GDM1 (cell line): ENCODE measurements around the gene MLPH.

Source experiments
- DNase-seq: peaks from one replicate; lab custom pipeline; 2025; lab: John Stamatoyannopoulos, UW

MLPH gene

GRCh38 chr2:237479747-237480146 is 7.3 kb upstream of the MLPH start:
- no peak for DNase-seq

DNA sequence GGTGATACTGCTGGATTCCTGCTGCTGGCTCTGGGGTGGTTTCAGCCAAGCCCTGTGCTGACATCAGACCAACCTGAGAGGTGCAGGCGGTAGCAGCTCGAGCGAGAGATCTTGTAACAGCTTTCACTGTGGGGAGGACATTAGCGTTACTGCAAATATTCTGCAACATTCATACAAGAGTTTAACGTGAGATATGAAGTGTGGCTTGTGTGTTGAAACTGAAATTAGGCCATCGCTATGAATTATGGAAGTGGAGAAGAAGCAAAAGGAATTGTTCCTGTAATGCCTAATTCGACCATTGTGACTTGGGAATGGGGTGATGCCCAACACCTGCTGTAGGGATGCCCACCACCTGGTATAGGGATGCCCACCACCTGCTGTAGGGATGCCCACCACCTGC is 6.5 kb upstream of the MLPH start:
- DNase-seq = no peak

DNA sequence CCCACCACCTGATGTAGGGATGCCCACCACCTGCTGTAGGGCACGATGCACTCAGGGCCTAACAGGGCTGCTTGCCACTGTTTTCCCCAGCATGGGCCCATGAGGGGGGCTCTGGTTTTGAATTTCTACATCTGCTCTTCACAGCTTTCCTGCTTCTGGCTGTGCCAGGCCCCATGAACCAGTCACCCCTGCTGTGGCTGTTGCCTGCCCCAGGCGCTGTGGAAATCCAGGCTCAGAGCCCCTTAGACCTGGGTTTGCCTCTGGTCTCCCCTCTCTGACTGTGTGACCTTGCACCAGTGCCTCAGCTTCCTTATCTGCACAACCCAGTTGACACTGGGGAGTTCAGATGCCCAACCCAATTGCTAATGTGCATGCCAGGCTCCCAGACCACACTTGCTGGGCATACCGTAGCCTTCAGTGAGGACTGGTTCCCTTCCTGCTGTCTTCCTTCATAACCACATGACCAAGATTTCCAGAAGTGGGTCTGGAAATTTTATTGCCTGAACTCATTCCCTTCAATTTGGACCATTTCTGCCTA is 6.0 kb upstream of the MLPH start:
- no peak for DNase-seq

- no peak for DNase-seq
Observed at GRCh38 chr2:237482485-237482884, 4.6 kb upstream of the MLPH start.

DNA sequence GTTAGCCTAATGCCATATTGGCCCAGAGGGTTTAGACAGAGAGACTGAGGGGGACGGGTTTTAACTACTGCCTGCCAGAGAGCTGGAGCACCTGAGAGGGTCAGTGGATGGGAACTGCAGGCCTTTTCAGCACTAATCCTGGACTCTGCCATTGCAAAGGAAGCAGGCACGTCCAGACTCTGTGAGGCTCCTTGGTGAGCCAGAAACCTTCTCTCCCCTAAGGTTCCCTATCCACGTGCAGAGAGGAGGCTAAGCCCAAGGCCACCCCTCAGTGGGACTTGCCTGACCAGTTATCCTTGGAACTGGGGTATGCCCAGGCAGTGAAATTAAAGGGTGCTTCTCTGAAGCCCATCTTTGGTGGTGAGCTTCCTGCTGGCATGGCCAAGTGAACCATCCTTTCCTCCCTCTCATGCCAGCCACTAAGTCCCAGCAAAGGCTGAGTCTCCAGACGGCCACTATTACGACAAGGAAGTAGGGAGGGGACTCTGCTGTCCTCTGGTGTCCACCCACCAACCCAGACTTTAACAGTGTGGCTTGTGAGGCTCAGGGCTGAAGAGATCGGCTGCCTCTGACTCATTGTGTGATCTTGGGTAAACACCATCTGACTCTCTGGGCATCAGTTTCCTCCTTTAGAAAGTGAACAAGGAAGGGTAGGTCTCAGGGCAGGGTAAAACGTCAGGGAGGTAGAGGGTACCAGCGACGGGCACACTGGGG is 3.9 kb upstream of the MLPH start:
- no peak for DNase-seq

GRCh38 chr2:237485304-237485703 is 1.7 kb upstream of the MLPH start:
- DNase-seq = no peak

DNA sequence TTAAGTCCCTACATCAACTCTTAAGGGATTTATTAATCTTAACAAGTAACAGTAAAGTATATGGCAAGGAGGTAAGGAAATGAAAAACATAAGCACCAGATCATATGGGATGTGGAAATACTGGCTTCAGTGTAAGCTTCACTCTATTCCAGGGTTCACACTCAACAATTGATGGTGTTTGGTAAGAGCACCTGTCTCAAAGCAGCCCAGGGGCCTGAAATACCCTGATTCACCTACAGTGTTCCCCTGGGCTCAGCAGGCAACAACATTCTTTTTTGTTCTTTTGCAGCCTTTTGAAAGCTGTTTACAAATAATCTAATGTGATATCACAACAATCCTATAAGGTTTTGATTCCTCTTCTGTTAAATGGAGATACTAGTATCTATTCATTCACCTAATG is 1.2 kb upstream of the MLPH start:
- DNase-seq = no peak

DNA sequence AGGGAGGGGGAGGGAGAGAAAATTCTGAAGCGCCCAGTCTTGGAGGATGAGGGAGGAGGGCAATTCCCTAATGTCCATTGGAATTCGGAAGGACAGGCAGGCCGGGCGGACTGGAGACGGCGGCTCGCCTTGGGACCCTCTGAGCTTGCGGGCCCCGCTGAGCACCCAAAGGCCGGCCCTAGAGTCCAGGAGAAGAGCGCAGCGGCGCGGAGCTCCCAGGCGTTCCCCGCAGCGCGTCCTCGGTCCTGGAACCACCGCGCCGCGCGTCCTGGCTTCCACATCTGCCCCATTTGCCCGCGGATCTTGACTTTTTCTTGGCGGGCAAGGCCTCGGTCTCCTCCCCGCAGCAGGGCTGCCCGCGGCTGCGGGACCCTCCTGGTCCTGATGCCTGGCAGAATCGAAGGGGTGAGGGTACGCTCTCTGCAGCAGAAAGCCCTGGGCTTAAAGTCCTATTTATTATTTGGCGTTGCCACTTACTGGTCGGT is 675 bp upstream of the MLPH start:
- no peak for DNase-seq

- no peak for DNase-seq
Observed at GRCh38 chr2:237487496-237487895, 445 bp downstream of the MLPH start.

DNA sequence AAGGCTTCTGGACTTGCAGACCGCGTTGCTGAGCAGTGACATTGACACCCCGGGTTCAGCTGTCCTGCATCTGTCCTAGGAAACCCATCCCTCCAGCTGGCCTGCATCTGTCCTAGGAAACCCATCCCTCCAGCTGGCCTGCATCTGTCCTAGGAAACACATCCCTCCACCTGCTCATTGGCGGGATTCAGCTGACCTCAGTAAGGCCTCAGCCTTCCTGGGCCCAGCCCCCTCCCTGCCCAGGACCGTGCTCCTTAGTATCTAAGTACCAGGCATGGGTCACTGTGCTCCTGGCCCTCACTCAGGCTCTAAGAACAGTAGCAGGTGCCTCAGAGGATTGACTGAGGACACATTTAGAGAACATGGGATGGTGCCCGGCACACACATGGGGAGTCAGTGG is 1.2 kb downstream of the MLPH start:
- DNase-seq = no peak

- DNase-seq = no peak
Observed at GRCh38 chr2:237488901-237489860, 2.1 kb downstream of the MLPH start.

DNA sequence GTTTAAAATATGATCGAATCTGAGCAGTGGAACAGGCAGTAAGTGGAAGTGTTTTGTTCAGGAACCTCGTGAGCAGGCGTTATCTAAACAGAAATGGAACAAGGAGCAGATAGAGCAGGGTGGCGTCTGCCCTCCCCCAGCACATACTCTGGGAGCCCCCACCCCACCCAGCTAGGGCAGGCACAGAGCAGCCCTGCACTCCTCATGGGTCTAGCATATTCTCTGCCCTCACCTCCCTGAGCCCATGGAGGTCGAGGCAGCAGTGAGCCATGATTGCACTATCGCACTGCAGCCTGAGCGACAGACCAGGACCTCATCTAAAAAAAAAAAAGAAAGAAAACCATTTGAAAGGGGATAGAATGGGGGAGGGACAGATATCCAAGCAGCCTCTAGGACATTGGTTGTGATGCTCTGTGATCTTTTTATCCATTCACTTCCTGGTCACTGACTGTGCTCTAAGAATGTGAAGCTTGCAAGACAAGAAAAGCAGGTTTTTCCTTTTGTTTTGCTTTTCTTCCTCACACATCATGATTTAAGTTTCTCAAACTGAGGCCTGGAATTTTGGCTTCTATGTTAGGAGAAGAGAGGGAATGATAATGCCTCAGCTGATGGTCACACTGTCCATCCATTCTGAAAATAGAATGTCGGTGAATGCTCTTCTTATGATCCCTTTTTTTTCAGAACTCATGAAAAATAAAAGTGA is 3.1 kb downstream of the MLPH start:
- DNase-seq = no peak

DNA sequence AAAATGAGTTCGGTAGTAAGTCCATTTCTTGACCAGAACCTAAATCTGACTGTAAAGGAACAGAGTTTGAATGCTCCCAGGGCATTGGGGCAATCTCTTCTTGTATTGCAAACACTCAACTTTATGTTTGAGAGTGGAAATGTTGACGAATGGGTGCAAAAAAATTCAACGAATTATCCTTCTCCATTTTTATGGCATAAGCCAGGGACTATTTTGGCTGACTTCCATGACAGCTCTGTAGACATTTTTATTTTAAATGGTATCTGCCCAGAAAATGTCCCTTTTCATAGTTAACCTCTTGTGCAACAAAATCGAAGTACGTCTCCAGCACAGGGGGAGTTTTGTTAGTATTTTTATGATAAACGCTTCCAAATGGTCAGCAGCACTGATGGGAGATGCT is 3.7 kb downstream of the MLPH start:
- no peak for DNase-seq

DNA sequence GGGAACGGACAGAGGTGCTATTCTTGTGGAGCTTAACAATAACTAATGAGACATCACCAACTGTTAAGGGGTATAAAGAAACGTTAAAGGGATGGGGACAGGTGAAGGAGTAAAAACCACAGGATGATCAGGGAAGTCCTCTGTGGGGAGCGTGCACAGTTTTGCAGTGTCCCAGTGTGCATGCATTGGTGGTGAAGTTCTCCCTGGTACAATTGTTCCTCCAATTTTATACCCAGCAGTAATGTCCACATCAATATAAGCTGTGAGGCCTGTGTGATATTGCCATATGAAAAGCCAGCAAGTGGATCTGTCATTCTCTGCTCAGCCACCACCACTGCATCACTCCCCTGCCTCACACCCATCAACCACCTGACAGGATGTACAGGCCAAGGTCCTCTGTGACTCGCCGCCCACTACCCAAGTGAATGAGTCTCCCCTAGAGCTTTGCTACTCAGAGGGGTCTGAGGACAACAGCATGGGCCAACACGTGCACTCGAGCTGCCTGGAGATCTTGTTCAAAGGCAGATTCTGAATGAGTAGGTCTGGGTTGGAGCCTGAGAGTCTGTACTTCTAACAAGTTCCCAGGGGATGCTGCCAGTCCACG is 4.6 kb downstream of the MLPH start:
- DNase-seq = no peak

DNA sequence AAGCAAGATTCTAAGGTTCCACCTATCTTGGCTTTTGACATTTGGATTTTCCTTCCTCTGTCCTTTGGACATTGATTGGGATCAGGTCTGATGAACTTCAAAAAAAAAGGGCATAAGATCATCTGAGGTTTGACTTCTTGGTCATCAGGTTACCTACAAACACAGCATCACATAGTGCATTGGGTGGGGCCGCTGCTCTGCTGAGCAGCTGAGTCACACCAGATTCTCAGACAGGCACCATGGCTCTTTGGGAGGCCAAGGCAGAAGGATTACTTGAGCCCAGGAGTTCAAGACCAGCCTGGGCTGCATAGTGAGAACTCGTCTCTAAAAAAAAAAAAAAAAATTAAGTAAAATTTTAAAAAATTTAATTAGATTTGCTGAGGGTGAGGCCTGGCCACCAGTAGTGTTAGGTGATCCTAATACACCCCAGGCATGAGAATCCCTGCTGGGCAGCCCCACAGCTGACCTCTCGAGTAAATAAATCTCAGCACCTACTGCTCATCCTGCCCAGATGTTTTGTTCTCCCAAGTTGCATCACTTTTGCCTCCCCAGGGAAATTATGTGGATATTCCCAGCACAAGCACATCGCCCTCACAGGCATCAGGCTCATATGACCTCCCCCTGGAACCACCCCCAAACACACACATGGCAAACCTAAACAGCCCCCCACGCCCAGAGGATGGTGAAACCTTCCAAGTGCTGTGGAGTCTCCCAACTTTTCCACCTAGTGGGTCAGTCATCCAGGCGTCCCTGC is 5.3 kb downstream of the MLPH start:
- no peak for DNase-seq

DNA sequence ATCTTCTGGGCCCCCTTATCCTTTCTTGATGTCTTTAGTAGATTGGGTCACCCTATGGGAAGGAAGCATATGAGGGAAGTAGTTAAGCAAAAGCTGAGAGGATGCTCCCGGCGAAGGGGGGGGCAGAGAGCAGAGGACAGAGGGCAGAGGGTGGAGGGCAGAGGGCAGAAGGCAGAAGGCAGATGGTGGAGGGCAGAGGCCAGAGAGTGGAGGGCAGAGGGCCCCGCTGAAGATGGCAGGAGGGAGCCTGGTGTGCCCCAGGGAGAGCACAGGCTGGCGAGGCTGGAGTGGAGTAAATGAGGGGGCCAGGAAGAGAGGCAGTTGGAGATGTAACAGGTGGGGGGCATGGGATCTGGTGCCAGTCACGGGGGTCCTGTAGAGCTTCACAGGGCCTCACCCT is 7.0 kb downstream of the MLPH start:
- no peak for DNase-seq

DNA sequence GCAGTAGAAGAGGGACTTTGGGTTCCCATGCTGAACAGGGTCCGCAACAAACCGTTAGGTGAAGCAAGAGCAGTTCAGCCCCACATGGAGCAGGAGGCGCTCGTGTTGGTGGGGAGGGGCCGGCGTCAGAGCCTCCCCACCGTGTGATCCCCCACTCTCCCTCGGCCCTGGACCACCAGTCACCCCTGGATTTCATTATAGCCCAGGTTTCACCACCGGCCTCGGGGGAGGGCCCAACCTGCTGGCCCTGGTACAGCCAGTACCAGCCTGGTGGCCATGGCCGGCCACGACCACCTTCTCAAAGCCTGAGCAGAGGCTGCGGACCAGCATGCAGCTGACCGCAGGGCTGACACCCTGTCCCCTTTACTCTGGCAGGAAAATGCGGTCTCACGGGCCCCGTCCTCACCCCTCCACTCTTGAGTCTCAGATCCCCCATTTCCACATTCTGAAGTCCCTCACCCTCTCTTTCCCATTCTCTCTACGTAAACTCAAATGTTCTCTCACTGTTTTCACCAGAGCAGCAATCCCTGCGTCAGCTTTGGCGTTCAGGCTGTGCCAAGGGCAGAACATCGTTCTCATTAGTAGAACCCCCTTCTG is 8.6 kb downstream of the MLPH start:
- DNase-seq = no peak

DNA sequence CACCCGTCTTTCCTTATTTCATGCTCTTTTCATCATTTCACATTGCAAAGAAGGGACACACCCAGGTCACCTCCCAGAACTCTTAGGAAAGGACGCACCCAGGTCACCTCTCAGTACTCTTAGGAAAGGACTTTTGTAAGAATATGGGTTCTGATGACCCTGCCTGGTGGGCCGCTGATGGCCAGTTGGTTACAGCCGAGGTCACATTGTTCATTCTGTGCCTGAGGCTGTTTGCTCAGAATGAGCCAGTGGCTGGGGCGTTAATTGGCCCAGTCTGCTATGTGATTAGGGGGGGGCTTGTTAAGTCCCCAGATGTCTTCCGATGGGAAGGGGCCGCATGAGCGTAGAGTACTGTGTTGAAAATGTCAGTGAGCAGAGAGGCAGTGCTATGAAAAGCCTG is 9.4 kb downstream of the MLPH start:
- DNase-seq = no peak

- no peak for DNase-seq
Observed at GRCh38 chr2:237497009-237497837, 10.2 kb downstream of the MLPH start.

DNA sequence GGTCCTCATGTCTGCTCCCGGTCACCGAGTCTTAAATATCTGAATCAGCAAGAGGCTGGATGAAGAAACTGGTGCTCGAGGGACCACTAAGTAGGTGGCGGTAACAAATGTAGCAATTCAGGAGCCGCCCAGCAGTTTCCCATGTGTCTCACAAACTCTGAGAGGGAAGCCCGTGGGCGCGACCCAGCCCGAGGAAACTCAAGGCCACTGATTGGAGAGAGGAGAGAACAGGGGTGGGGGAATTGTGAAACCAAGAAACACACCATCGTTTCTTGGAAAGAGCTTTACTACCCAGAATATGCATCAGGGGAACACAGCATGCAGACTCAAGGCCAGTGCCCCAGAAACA is 10.8 kb downstream of the MLPH start:
- DNase-seq = no peak
